Measurements from ENCODE around the gene CPED1. TPM values are rescaled to one million over a fixed set of nuclear protein-coding genes. Genes with fewer than 3 reads are reported as not detected.

CPED1 gene
- total RNA-seq, 1 experiment from 2014 or later, result 0.44 TPM

DNA sequence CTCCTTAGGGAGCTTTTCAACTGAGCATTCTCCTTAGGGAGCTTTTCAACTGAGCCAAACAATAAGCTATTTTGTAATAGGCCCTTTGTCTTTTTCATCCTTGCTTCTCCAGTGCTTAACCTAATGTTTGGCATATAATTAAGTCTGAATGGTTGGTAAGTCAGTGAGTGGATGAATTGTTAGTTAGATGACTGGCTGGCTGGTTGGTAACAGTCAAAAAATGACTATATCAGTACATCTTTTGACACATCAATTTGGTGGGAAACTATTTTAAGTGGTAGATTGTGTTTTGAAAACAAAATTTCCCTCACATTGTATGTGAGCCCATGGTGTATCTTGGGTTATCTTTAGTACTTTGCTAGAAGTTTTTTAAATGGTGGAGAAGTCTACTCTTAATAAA is 21.6 kb upstream of the CPED1 start:
- Mint-ChIP-seq H3K27me3 (ENCODE audit: low read depth) (no peaks in the 10 kb centered on the region), H3K9me3 (no peaks in the 10 kb centered on the region), H3K4me3 (no peak overlapping the region), H3K4me1 (peaks cover 2% of the 10 kb centered on the region), H3K27ac (no peak overlapping the region), H3K36me3 (peaks cover 32% of the 10 kb centered on the region)
- CTCF ChIA-PET, result no interaction called here
- POLR2A ChIA-PET, result no interaction called here
- TF ChIP-seq NFE2L1 (CRISPR knock-in tag; IDR thresholded peaks at IDR 0.05) (no peak), ETV6 (CRISPR knock-in tag; IDR thresholded peaks at IDR 0.05) (no peak), SP1 (CRISPR knock-in tag; conservative IDR thresholded peaks at IDR 0.05) (no peak), PRRX2 (CRISPR knock-in tag; IDR thresholded peaks at IDR 0.05) (no peak), ZNF416 (CRISPR knock-in tag; IDR thresholded peaks at IDR 0.05) (no peak), NR1H2 (CRISPR knock-in tag; IDR thresholded peaks at IDR 0.05) (no peak), GRHL2 (CRISPR knock-in tag; IDR thresholded peaks at IDR 0.05; ENCODE audit: insufficient replicate concordance, severe bottlenecking) (no peak), ZNF121 (CRISPR knock-in tag; IDR thresholded peaks at IDR 0.05) (no peak), ZNF263 (CRISPR knock-in tag; IDR thresholded peaks at IDR 0.05; ENCODE audit: low read depth) (no peak), NFATC4 (CRISPR knock-in tag; IDR thresholded peaks at IDR 0.05) (no peak), ZNF396 (CRISPR knock-in tag; IDR thresholded peaks at IDR 0.05; ENCODE audit: borderline replicate concordance) (no peak)
- TF ChIP-seq, protein P1, sequence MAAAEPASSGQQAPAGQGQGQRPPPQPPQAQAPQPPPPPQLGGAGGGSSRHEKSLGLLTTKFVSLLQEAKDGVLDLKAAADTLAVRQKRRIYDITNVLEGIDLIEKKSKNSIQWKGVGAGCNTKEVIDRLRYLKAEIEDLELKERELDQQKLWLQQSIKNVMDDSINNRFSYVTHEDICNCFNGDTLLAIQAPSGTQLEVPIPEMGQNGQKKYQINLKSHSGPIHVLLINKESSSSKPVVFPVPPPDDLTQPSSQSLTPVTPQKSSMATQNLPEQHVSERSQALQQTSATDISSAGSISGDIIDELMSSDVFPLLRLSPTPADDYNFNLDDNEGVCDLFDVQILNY (CRISPR knock-in tag; IDR thresholded peaks at IDR 0.05), result no peak
- TF ChIP-seq, protein P2, sequence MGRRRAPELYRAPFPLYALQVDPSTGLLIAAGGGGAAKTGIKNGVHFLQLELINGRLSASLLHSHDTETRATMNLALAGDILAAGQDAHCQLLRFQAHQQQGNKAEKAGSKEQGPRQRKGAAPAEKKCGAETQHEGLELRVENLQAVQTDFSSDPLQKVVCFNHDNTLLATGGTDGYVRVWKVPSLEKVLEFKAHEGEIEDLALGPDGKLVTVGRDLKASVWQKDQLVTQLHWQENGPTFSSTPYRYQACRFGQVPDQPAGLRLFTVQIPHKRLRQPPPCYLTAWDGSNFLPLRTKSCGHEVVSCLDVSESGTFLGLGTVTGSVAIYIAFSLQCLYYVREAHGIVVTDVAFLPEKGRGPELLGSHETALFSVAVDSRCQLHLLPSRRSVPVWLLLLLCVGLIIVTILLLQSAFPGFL (CRISPR knock-in tag; IDR thresholded peaks at IDR 0.05; ENCODE audit: borderline replicate concordance), result no peak
- TF ChIP-seq, protein P3, sequence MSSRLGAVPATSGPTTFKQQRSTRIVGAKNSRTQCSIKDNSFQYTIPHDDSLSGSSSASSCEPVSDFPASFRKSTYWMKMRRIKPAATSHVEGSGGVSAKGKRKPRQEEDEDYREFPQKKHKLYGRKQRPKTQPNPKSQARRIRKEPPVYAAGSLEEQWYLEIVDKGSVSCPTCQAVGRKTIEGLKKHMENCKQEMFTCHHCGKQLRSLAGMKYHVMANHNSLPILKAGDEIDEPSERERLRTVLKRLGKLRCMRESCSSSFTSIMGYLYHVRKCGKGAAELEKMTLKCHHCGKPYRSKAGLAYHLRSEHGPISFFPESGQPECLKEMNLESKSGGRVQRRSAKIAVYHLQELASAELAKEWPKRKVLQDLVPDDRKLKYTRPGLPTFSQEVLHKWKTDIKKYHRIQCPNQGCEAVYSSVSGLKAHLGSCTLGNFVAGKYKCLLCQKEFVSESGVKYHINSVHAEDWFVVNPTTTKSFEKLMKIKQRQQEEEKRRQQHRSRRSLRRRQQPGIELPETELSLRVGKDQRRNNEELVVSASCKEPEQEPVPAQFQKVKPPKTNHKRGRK (CRISPR knock-in tag; IDR thresholded peaks at IDR 0.05; ENCODE audit: borderline replicate concordance), result no peak
- TF ChIP-seq, protein P4, sequence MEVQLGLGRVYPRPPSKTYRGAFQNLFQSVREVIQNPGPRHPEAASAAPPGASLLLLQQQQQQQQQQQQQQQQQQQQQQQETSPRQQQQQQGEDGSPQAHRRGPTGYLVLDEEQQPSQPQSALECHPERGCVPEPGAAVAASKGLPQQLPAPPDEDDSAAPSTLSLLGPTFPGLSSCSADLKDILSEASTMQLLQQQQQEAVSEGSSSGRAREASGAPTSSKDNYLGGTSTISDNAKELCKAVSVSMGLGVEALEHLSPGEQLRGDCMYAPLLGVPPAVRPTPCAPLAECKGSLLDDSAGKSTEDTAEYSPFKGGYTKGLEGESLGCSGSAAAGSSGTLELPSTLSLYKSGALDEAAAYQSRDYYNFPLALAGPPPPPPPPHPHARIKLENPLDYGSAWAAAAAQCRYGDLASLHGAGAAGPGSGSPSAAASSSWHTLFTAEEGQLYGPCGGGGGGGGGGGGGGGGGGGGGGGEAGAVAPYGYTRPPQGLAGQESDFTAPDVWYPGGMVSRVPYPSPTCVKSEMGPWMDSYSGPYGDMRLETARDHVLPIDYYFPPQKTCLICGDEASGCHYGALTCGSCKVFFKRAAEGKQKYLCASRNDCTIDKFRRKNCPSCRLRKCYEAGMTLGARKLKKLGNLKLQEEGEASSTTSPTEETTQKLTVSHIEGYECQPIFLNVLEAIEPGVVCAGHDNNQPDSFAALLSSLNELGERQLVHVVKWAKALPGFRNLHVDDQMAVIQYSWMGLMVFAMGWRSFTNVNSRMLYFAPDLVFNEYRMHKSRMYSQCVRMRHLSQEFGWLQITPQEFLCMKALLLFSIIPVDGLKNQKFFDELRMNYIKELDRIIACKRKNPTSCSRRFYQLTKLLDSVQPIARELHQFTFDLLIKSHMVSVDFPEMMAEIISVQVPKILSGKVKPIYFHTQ (CRISPR knock-in tag; IDR thresholded peaks at IDR 0.05), result no peak
- TF ChIP-seq, protein P5, sequence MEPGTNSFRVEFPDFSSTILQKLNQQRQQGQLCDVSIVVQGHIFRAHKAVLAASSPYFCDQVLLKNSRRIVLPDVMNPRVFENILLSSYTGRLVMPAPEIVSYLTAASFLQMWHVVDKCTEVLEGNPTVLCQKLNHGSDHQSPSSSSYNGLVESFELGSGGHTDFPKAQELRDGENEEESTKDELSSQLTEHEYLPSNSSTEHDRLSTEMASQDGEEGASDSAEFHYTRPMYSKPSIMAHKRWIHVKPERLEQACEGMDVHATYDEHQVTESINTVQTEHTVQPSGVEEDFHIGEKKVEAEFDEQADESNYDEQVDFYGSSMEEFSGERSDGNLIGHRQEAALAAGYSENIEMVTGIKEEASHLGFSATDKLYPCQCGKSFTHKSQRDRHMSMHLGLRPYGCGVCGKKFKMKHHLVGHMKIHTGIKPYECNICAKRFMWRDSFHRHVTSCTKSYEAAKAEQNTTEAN (CRISPR knock-in tag; IDR thresholded peaks at IDR 0.05), result no peak
- DNase-seq (ENCODE audit: low spot score), result no peak
- no peak for ATAC-seq

DNA sequence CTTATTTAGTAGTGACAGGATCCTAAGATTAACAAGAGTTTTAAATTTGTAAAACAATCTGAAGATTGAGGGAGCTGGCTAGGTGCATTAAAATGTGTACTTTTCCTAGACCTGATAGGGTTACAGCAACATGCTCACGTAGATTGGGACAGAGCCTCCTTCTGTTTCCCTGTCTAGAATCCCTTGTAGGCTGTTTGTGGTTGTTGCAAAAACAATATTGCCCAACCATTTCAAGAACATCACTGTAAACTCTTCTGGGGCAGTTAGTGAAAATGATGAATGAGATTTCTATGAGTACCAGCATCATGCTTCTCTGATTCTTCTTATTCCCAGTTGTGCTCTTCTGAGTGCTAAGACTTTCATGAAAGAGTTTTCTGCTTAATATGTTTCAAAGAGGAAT is 14.7 kb upstream of the CPED1 start:
- ATAC-seq, result no peak
- ChIA-PET CTCF (no interaction called here), POLR2A (no interaction called here)
- Mint-ChIP-seq H3K4me1 (no peaks in the 10 kb centered on the region), H3K27me3 (ENCODE audit: low read depth) (no peaks in the 10 kb centered on the region), H3K4me3 (no peak overlapping the region), H3K27ac (no peak overlapping the region), H3K9me3 (no peaks in the 10 kb centered on the region), H3K36me3 (peaks cover 25% of the 10 kb centered on the region)
- no peak for TF ChIP-seq CBFB (CRISPR knock-in tag; IDR thresholded peaks at IDR 0.05; ENCODE audit: low read depth)
- TF ChIP-seq ATF1 (CRISPR knock-in tag; IDR thresholded peaks at IDR 0.05), result no peak
- no peak for DNase-seq (ENCODE audit: low spot score)

Measured in WTC11 (cell line).